ENCODE measurements around the gene BMPER.

DNA sequence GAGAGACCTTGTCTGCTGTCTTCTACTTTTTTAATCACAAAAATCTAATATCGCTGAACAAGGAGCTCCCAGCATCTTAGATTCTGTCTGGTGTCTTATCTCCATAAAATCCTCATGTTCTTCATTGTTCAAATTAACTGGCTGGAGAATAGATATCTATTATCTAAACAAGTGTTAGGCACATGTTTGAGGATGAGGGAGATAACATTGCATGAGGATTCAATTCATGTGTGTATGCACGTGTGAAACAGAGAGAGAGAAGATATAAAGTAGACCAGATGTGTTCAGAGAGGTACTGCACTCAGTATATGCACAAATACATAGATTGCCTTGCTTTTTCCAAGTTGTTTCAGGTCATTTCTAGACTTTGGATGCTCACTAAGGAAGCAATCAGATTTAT, 5.4 kb downstream of the BMPER start:
- no peak for TF ChIP-seq POLR2A (IDR thresholded peaks at IDR 0.05; ENCODE audit: low read depth, low read length)
- no peak for TF ChIP-seq TAF1 (IDR thresholded peaks at IDR 0.05; ENCODE audit: borderline replicate concordance, low read depth, low read length)
- no peak for TF ChIP-seq POLR2AphosphoS5 (IDR thresholded peaks at IDR 0.05; ENCODE audit: low read depth, low read length)

Data from GM12892 (cell line).